Fibroblast of pulmonary artery (primary cell): ENCODE measurements around the gene YLPM1.

Experiments used
- DNase-seq: peaks from one replicate; pipeline ENCODE4 v3.0.0-alpha.2; 2010; ENCODE audit warnings: low read depth
- H3K4me3 ChIP-seq: replicated peaks from 2 replicates; pipeline ENCODE4 v1.5.1; 2011; ENCODE audit warnings: low read depth, mild to moderate bottlenecking, control low read depth, low read length, moderate library complexity
- TF ChIP-seq, protein P1 (sequence below): IDR thresholded peaks from 2 replicates; pipeline ENCODE4 v1.5.1; 2011; ENCODE audit warnings: mild to moderate bottlenecking, control low read depth, low read length, inconsistent platforms; ENCODE audit errors: missing control alignments

The YLPM1 gene

DNA sequence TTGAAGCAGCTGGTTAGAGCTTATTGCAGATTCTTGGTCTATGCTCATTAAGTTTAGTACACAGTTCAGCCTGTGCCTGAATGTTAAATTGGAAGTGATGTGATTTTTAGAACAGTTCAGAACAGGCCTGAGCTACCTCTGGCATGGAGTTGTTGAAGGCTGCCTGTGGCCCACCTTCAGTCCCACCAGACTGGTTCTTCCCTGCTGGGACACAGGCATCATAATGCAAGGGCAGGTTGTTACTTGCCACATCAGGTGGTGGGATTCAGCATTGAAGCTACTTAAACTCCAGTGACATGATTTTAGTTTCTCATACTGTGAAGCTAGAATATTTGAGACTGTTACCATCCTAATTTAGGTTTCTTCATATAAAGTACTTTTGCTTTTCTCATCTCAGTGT is 63.5 kb downstream of the YLPM1 start:
- TF ChIP-seq, protein P1, sequence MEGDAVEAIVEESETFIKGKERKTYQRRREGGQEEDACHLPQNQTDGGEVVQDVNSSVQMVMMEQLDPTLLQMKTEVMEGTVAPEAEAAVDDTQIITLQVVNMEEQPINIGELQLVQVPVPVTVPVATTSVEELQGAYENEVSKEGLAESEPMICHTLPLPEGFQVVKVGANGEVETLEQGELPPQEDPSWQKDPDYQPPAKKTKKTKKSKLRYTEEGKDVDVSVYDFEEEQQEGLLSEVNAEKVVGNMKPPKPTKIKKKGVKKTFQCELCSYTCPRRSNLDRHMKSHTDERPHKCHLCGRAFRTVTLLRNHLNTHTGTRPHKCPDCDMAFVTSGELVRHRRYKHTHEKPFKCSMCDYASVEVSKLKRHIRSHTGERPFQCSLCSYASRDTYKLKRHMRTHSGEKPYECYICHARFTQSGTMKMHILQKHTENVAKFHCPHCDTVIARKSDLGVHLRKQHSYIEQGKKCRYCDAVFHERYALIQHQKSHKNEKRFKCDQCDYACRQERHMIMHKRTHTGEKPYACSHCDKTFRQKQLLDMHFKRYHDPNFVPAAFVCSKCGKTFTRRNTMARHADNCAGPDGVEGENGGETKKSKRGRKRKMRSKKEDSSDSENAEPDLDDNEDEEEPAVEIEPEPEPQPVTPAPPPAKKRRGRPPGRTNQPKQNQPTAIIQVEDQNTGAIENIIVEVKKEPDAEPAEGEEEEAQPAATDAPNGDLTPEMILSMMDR: no peak
- H3K4me3 ChIP-seq: no peak overlapping the region
- no peak for DNase-seq

DNA sequence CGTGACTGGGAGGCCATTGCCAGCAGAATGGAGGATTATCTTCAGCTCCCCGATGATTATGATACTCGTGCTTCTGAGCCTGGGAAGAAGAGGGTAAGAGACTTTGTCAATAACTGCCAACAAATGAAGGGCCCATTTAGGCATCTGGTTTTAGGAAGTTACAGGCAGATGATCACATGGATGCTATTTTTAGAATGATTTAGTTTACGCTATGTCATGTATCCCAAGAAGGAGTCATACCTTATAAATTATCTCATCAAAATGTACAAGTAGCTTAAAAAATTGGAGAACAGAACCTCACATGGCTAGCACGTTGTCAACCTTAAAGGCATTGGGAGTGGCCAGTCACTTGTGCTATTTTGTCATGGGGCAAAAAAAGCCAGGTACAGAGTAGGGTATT is 66.1 kb downstream of the YLPM1 start:
- no peak overlapping the region for H3K4me3 ChIP-seq
- TF ChIP-seq, protein P1: no peak
- DNase-seq: no peak

- TF ChIP-seq, protein P1: no peak
- no peak overlapping the region for H3K4me3 ChIP-seq
- no peak for DNase-seq
These were observed 69.7 kb downstream of the YLPM1 start for GRCh38 chr14:74832849-74833248.

DNA sequence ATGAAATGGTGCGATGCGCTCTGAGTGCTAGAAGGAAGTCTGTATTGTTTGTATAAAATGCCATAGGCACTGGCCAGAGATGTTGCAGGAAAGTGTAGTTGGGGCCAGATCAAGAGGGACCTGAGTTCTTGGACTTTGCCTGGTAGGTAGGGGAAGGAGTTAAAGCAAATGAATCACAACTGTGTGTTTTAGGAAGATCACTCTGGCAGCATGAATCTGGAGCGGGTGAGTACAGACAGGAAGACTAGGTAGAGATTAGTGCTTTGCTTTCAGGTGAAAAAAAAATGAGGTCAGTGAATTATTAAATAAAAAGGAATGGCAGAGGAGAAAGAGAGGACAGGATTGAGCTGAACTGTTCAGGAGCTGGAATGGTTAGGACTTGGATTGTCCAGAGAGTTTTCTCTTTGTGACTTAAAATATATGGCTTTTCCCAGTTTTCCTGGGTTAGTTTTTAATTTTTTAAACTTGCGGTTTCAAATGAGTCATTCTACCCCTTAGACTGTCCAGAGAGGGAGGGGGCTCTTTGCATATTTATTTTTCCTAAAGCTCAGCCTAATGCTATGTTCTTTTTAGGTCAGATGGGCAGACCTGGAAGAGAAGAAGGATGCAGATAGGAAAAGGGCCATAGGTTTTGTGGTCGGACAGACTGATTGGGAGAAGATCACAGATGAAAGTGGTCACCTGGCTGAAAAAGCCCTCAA is 71.7 kb downstream of the YLPM1 start:
- TF ChIP-seq, protein P1: no peak
- H3K4me3 ChIP-seq: no peak overlapping the region
- no peak for DNase-seq

- DNase-seq: no peak
- H3K4me3 ChIP-seq: no peak overlapping the region
- TF ChIP-seq, protein P1: no peak
These were observed 72.6 kb downstream of the YLPM1 start for GRCh38 chr14:74835645-74836250.

DNA sequence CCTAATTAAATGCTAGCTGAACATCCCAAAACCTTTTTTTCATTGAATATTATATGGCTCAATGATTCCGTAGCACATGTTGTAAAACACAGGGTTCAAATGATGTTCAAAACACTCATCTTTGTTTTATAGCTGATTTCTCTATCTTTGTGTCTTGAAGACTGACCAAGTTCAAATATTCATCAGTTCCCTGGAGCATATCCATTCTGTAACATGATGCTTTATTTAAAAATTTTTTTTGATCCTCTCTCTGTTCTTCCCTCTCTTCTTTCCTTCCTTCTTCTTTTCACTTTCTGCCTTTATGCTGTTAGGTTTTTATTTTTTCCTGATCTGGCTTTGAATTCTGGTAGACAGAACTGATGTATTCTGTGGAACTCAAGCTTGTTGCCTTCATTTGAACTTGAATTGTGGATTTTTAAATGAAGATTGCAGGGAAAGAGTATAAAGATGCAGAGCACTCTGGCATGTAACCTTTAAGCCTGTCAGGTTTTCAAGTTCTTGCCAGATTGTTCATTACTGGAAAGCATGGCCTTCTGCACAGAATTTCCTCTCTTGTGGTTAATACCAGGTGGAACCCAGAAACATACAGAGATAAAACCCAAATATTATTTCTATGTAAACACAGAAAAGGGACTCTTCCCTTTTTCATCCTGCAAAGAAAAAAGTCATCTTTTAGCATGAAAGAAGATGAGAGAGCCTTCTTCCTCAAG is 73.3 kb downstream of the YLPM1 start:
- TF ChIP-seq, protein P1: no peak
- no peak overlapping the region for H3K4me3 ChIP-seq
- no peak for DNase-seq
